Upper lobe of right lung (tissue), 1 donor: Measurements from ENCODE around the gene NXT1. TPM values are rescaled to one million over a fixed set of nuclear protein-coding genes. Genes with fewer than 3 reads are reported as not detected.

Experiments
- ATAC-seq: fragments of 200-7000 bp; cut with Tn5 transposase; one replicate; pipeline ENCODE4 v1.9.1; 2020; ENCODE audit warnings: mild to moderate bottlenecking, moderate library complexity
- DNase-seq: peaks from one replicate; pipeline ENCODE4 v3.0.0-alpha.2; 2020
- H3K27ac ChIP-seq: fragments of 200-600 bp; one replicate; pipeline ENCODE4 v1.8.0; 2022
- H3K27me3 ChIP-seq: fragments of 200-600 bp; one replicate; pipeline ENCODE4 v1.8.0; 2022; ENCODE audit warnings: mild to moderate bottlenecking
- H3K36me3 ChIP-seq: fragments of 200-600 bp; one replicate; pipeline ENCODE4 v1.8.0; 2022
- H3K4me1 ChIP-seq: fragments of 200-600 bp; one replicate; pipeline ENCODE4 v1.8.0; 2022
- H3K4me3 ChIP-seq: fragments of 200-600 bp; one replicate; pipeline ENCODE4 v1.8.0; 2022; ENCODE audit warnings: mild to moderate bottlenecking
- H3K9me3 ChIP-seq: fragments of 200-600 bp; one replicate; pipeline ENCODE4 v1.8.0; 2022
- intact Hi-C: fragments of 100-400 bp; cut with DNase I; formaldehyde crosslinking; loops from one replicate; pipeline ENCODE4 v1.11.0; 2022
- total RNA-seq: library from RNA; stranded (reverse); fragmentation: NEBNext Ultra II Directional; extraction: Animal tissue kit (Norgen Biotek cat#: 25700); gene quantifications from one replicate; pipeline ENCODE4 v1.2.1, GENCODE V29; 2021
- TF ChIP-seq, protein P1 (sequence below): fragments of 200-600 bp; IDR thresholded peaks from one replicate; pipeline ENCODE4 v1.8.0; 2022; ENCODE audit warnings: antibody characterized with exemption
- donor health status: DM: no; HTN: yes; CAD: no; lungs with severe emphysema.

The NXT1 gene
- total RNA-seq, 1 donor from 2014 or later, result 16.2 TPM

DNA sequence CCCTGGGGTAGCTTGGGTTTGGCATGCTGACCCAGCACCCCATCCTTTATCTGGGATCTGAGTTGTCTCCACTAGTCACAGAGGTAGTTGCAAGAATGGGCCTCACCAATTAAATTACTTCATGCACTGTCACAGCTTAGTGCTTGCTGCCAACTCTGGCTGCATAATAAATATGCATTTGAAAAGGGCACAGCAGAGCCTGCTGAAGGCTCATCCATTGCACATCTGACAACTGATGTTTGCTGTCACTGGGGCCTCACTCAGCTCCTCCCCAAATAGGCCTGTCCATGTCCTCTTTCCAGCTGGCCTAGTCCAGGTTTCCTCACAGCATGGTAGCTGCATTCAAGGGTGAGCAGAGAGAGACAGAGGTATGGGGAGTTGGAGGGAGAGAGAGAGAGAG is 13.3 kb upstream of the NXT1 start:
- DNase-seq (no peak), ATAC-seq (no peak)
- H3K9me3 ChIP-seq, result no peaks in the 10 kb centered on the region
- no peak overlapping the region for H3K27ac ChIP-seq
- H3K36me3 ChIP-seq, result no peaks in the 10 kb centered on the region
- H3K4me1 ChIP-seq, result no peaks in the 10 kb centered on the region
- H3K4me3 ChIP-seq, result no peak overlapping the region
- TF ChIP-seq, protein P1, sequence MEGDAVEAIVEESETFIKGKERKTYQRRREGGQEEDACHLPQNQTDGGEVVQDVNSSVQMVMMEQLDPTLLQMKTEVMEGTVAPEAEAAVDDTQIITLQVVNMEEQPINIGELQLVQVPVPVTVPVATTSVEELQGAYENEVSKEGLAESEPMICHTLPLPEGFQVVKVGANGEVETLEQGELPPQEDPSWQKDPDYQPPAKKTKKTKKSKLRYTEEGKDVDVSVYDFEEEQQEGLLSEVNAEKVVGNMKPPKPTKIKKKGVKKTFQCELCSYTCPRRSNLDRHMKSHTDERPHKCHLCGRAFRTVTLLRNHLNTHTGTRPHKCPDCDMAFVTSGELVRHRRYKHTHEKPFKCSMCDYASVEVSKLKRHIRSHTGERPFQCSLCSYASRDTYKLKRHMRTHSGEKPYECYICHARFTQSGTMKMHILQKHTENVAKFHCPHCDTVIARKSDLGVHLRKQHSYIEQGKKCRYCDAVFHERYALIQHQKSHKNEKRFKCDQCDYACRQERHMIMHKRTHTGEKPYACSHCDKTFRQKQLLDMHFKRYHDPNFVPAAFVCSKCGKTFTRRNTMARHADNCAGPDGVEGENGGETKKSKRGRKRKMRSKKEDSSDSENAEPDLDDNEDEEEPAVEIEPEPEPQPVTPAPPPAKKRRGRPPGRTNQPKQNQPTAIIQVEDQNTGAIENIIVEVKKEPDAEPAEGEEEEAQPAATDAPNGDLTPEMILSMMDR, result no peak
- H3K27me3 ChIP-seq, result no peaks in the 10 kb centered on the region
- intact Hi-C loops, result loop anchor here (10.0 kb wide), 1 partner anchor 93 kb away; no protein-coding TSS in a partner anchor

DNA sequence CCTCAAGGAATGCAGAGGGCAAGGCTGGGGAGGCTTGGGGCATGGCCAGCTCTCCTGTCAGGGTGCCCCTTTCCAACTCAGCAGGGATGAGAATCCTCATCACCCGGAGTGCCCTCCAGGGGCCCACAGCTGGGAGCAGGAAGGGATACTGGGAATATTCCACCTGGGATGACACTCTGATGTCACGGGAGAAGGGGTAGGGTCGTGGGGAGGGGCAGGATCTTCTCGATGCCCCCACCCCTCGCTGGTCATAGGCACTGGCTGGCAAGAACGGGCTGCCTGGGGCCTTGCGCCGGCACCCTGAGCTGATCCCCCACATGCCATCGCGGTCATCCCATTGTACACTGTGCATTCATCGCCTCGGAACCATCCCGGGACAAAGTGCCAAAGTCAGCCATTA is 10.6 kb upstream of the NXT1 start:
- H3K27me3 ChIP-seq, result no peaks in the 10 kb centered on the region
- no peaks in the 10 kb centered on the region for H3K4me1 ChIP-seq
- H3K9me3 ChIP-seq, result no peaks in the 10 kb centered on the region
- no peak overlapping the region for H3K4me3 ChIP-seq
- DNase-seq (no peak), ATAC-seq (no peak)
- TF ChIP-seq, protein P1, result no peak
- no peaks in the 10 kb centered on the region for H3K36me3 ChIP-seq
- intact Hi-C loops, result loop anchor here (5.0 to 10.0 kb wide), 2 partner anchors 95 to 643 kb away; no protein-coding TSS in a partner anchor
- no peak overlapping the region for H3K27ac ChIP-seq

DNA sequence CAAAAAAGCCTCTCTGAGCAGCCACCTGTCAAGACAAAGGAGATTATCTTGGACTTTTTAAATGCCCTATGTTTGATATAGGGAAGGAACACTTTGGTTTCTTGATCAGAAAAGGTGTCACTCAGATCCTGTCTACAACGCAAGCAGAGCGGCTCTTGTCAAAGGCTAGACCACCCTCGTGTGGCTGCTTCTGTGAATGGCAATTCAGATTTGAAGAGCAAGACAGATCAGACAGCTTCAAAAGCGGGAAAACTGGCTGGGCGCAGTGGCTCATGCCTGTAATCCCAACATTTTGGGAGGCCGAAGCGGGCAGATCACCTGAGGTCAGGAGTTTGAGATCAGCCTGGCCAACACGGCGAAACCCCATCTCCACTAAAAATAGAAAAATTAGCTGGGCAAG is 10.1 kb upstream of the NXT1 start:
- ATAC-seq (peak; percentile 84), DNase-seq (no peak)
- Histone ChIP-seq H3K9me3 (no peaks in the 10 kb centered on the region), H3K4me1 (no peaks in the 10 kb centered on the region), H3K27ac (no peak overlapping the region), H3K36me3 (no peaks in the 10 kb centered on the region), H3K27me3 (no peaks in the 10 kb centered on the region), H3K4me3 (no peak overlapping the region)
- TF ChIP-seq, protein P1, result peak; percentile 69
- intact Hi-C loops, result loop anchor here (5.0 kb wide), 1 partner anchor 643 kb away; no protein-coding TSS in a partner anchor

GRCh38 chr20:23341073-23341472 is 9.5 kb upstream of the NXT1 start:
- Histone ChIP-seq H3K27ac (no peak overlapping the region), H3K9me3 (no peaks in the 10 kb centered on the region), H3K27me3 (no peaks in the 10 kb centered on the region), H3K4me3 (no peak overlapping the region), H3K36me3 (no peaks in the 10 kb centered on the region), H3K4me1 (no peaks in the 10 kb centered on the region)
- DNase-seq, result no peak
- intact Hi-C loops, result loop anchor here (5.0 kb wide), 1 partner anchor 644 kb away; no protein-coding TSS in a partner anchor
- no peak for ATAC-seq
- TF ChIP-seq, protein P1, result no peak

- Histone ChIP-seq H3K9me3 (no peaks in the 10 kb centered on the region), H3K4me3 (no peak overlapping the region), H3K4me1 (no peaks in the 10 kb centered on the region), H3K27ac (no peak overlapping the region), H3K27me3 (no peaks in the 10 kb centered on the region), H3K36me3 (no peaks in the 10 kb centered on the region)
- no peak for ATAC-seq
- DNase-seq, result no peak
- intact Hi-C loops, result loop anchor here (5.0 kb wide), 1 partner anchor 646 kb away; no protein-coding TSS in a partner anchor
- TF ChIP-seq, protein P1, result no peak
Observed at GRCh38 chr20:23343590-23343989, 7.0 kb upstream of the NXT1 start.

DNA sequence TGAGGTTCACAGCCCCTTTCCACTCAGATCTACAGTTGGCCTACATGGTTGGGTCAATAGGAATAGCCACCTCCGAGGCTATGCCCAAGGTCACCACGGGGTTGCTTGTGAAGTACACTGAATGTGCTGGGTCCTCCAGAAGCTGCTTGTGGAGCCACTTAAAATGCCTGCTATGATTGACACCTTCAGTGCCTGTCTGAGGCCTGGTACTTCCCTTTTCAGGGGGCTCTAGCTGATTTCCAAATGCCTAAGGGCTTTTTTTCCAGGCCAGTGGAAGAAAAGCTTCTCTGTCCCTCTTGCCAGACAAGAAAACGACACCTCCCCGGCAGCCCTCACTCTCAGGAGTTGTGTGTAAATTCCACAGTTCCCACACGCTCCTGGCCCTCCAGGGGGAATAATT is 6.3 kb upstream of the NXT1 start:
- intact Hi-C loops, result loop anchor here (5.0 kb wide), 1 partner anchor 647 kb away; no protein-coding TSS in a partner anchor
- H3K4me1 ChIP-seq, result peaks cover 5% of the 10 kb centered on the region
- no peak for ATAC-seq
- H3K9me3 ChIP-seq, result no peaks in the 10 kb centered on the region
- no peak overlapping the region for H3K4me3 ChIP-seq
- TF ChIP-seq, protein P1, result no peak
- no peaks in the 10 kb centered on the region for H3K36me3 ChIP-seq
- no peak for DNase-seq
- no peak overlapping the region for H3K27ac ChIP-seq
- no peaks in the 10 kb centered on the region for H3K27me3 ChIP-seq
